H1 (cell line): ENCODE results near the gene TTC22. TPM values are rescaled to one million over a fixed set of nuclear protein-coding genes. Genes with fewer than 3 reads are reported as not detected.

ENCODE experiments used
- CHD1 ChIP-seq: IDR thresholded peaks from 2 replicates; pipeline ENCODE4 v1.6.1; 2012; ENCODE audit warnings: low read depth, low read length, improper control_type of control experiment
- EGR1 ChIP-seq: IDR thresholded peaks from 2 replicates; pipeline ENCODE4 v1.6.1; 2011; ENCODE audit warnings: low read depth, low read length, borderline replicate concordance
- EZH2 ChIP-seq: fragments of 200-600 bp; sonication (generic); IDR thresholded peaks from 2 replicates; pipeline ENCODE4 v1.7.1; 2012; ENCODE audit warnings: low read depth, mild to moderate bottlenecking, moderate library complexity, low read length, inconsistent platforms; ENCODE audit not compliant: severe bottlenecking
- HDAC2 ChIP-seq, 2 experiments: fragments of 300-600 bp in 1 of 2; sonication (generic) in 1 of 2; IDR thresholded peaks; 2 replicates each; pipeline ENCODE4 v1.6.1; 2011 to 2012; ENCODE audit warnings: low read depth in 2 of 2, low read length in 2 of 2, mild to moderate bottlenecking in 2 of 2, moderate library complexity in 2 of 2, borderline replicate concordance in 1 of 2, inconsistent platforms in 1 of 2
- JUN ChIP-seq: IDR thresholded peaks from 2 replicates; pipeline ENCODE4 v1.6.1; 2011; ENCODE audit warnings: low read depth, mild to moderate bottlenecking, improper control_type of control experiment, low read length
- polyA plus RNA-seq, 7 experiments: library from polyadenylated mRNA; depleted of rRNA in 3 of 7; stranded (reverse) in 5 of 7; unstranded in 2 of 7; fragments of >200 nt in 5 of 7; fragments of 200-250 nt in 2 of 7; gene quantifications; 1 replicate in 5 of 7; 2 replicates in 1 of 7; 4 replicates in 1 of 7; pipeline versions ENCODE4 v1.2.1 to v1.2.3, GENCODE V29; 2011 to 2013; ENCODE audit warnings: missing spikeins in 2 of 7, mixed read lengths in 2 of 7
- total RNA-seq: library from RNA; stranded (reverse); fragmentation: NEBNext Ultra II Directional; extraction: Animal tissue kit (Norgen Biotek cat#: 25700); gene quantifications from 2 replicates; pipeline ENCODE4 v1.2.1, GENCODE V29; 2021

The TTC22 gene
- total and polyA plus RNA-seq, 2 of the 8 experiments (the other 6 are each of a cell fraction or from before 2014, with no cell fraction given): 1.00 to 1.6 TPM

DNA sequence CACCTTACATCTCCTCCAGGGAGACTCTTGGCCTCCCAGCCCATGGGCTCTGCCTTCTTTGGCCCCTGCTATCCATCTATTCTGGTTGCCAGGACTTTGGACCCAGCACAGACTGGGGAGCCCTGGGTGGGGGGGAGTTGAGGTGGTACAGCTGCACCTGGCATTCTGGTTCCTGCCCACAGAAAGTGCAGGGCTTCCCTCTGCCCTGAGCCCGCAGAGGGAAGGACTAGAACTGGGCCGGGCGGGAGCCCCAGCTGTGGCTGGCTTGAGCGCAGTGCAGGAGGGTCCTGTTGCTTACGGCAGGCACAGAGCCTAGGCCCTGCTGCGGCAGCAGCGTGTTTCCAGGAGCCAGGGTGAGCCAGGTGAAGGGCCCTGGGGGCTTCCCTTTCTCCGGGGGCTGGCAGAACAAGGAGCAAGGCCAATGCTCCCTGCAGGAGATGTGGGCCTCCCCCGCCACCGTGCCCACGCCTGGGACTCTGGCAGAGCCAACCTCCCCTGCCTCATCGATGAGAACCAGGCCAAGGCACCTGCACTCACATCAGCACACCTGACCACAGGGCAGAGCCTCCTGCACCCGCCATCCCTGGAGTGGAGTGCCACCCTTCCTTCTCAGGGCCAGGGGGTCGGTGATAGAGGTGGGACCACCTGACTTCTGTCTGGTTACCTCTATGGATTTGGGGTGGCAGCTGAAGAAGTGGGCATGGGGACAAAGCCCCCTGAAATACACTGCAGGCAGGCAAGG lies 52.9 kb downstream of the TTC22 start (continued):
- TF ChIP-seq EZH2 (no peak), JUN (no peak), HDAC2 (IDR thresholded peaks at IDR 0.05; ENCODE audit: borderline replicate concordance in 1 of 2, low read depth in 2 of 2, low read length in 2 of 2) (no peak), EGR1 (no peak), CHD1 (no peak)
- TF ChIP-seq, all 59 proteins: peak for 0
